ENCODE results near the gene IRF6.

DNA sequence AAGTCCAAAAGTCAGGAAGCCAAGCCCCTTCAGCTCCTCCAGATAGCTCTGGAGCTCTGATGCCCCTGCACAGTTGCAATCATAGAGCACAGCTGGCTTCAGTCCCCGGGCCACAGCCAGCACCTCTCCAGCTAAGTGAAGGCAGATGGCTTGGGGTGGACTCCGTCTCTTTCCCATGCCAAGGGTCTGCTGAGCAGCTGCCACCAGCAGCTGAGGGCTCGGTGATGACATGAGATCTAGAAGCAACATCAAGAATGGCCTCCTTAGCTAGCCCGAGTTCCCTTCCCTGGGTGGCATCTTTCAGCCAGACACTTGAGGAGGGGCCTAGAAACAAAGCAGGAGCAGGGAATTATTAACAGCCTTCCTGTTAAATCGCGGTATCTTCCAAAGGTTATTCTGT is 22.6 kb downstream of the IRF6 start:
- TF ChIP-seq POLR2AphosphoS5 (IDR thresholded peaks at IDR 0.05; ENCODE audit: low read depth, low read length) (no peak), RAD21 (IDR thresholded peaks at IDR 0.05; ENCODE audit: low read length) (no peak), TCF12 (IDR thresholded peaks at IDR 0.05) (no peak), SMC3 (IDR thresholded peaks at IDR 0.05; ENCODE audit: low read depth, low read length) (no peak), YY1 (IDR thresholded peaks at IDR 0.05; ENCODE audit: low read depth) (no peak), FOXM1 (IDR thresholded peaks at IDR 0.05; ENCODE audit: low read depth) (no peak), TAF1 (IDR thresholded peaks at IDR 0.05; ENCODE audit: borderline replicate concordance, low read depth, low read length) (no peak), IRF3 (IDR thresholded peaks at IDR 0.05; ENCODE audit: low read depth, low read length) (no peak)
- TF ChIP-seq, protein P1, sequence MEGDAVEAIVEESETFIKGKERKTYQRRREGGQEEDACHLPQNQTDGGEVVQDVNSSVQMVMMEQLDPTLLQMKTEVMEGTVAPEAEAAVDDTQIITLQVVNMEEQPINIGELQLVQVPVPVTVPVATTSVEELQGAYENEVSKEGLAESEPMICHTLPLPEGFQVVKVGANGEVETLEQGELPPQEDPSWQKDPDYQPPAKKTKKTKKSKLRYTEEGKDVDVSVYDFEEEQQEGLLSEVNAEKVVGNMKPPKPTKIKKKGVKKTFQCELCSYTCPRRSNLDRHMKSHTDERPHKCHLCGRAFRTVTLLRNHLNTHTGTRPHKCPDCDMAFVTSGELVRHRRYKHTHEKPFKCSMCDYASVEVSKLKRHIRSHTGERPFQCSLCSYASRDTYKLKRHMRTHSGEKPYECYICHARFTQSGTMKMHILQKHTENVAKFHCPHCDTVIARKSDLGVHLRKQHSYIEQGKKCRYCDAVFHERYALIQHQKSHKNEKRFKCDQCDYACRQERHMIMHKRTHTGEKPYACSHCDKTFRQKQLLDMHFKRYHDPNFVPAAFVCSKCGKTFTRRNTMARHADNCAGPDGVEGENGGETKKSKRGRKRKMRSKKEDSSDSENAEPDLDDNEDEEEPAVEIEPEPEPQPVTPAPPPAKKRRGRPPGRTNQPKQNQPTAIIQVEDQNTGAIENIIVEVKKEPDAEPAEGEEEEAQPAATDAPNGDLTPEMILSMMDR (IDR thresholded peaks at IDR 0.05) = no peak
